Measurements from ENCODE around the gene ELAC1. TPM values are rescaled to one million over a fixed set of nuclear protein-coding genes. Genes with fewer than 3 reads are reported as not detected.

ELAC1 gene
- total RNA-seq, 4 donors from 2014 or later = 1.6 to 13.7 (median 4.0) TPM

DNA sequence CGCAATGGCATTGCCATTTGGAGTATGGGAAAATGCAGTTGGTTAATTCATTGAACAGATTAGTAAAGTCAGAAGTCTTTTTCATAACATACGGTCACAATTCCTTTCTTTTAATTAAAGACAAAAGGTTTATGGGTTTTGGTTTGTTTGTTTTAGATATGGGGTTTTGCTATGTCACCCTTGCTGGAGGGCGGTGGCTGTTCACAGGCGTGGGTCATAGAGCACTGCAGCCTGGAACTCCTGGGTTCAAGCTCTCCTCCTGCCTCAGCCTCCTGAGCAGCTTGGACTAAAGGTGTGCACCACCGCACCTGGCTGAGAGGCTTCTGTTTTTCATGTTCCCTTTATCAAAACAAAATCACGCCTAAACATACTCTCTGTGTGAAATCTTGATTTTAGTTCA, 18.7 kb upstream of the ELAC1 start:
- in situ Hi-C loops (cut with MboI; ENCODE audit: low sequenced_read_pairs in 4 of 4) = no loop called here
- intact Hi-C loops (cut with DNase I; ENCODE audit: low total_unique reads) = no loop called here
- Histone ChIP-seq H3K36me3 (peaks cover 0 to 12% of the 10 kb centered on the region in 2 donors), H3K27ac (no peak overlapping the region), H3K4me3 (no peak overlapping the region), H3K27me3 (no peaks in the 10 kb centered on the region), H3K4me1 (no peaks in the 10 kb centered on the region), H3K9me3 (no peaks in the 10 kb centered on the region)
- ATAC-seq (no peak), DNase-seq (no peak)
- TF ChIP-seq CTCF (IDR thresholded peaks at IDR 0.05 in 4 of 5, conservative IDR thresholded peaks at IDR 0.05 in 1 of 5) = no peak

GRCh38 chr18:50950626-50951025, 17.2 kb upstream of the ELAC1 start:
- Histone ChIP-seq H3K27ac (no peak overlapping the region), H3K27me3 (no peaks in the 10 kb centered on the region), H3K4me1 (no peaks in the 10 kb centered on the region), H3K36me3 (peaks cover 0 to 3% of the 10 kb centered on the region in 2 donors), H3K9me3 (no peaks in the 10 kb centered on the region), H3K4me3 (no peak overlapping the region)
- in situ Hi-C loops (cut with MboI; ENCODE audit: low sequenced_read_pairs in 4 of 4) = loop anchor here in 1 of 4 donors (25.0 kb wide), 1 partner anchor 237 kb away; the partner anchor contains the start of gene MEX3C
- ATAC-seq (no peak), DNase-seq (no peak)
- no peak for TF ChIP-seq POLR2A (IDR thresholded peaks at IDR 0.05)
- TF ChIP-seq CTCF (IDR thresholded peaks at IDR 0.05 in 4 of 5, conservative IDR thresholded peaks at IDR 0.05 in 1 of 5) = no peak
- intact Hi-C loops (cut with DNase I; ENCODE audit: low total_unique reads) = no loop called here

DNA sequence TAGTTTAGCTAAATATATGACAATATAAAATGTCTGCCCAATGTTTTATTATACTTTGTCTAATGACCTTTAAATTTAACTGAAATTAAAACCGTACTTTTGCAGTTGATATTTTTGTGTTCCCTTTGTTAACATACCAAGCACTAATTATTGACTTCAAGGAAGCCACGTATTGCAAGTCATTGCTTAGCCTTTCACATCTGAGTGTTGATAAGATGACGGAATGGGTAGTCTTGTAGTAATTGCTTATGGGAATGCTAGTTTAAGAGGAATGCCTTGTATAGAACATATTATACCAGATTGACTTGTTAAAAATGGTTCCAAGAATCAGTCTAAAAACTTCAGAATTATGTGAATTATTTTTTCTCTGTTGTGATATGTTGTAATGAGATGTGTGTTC, 14.0 kb upstream of the ELAC1 start:
- no peak overlapping the region for H3K4me3 ChIP-seq
- H3K4me1 ChIP-seq = no peaks in the 10 kb centered on the region
- no peak overlapping the region for H3K27ac ChIP-seq
- no peaks in the 10 kb centered on the region for H3K27me3 ChIP-seq
- H3K9me3 ChIP-seq = no peaks in the 10 kb centered on the region
- in situ Hi-C loops (cut with MboI; ENCODE audit: low sequenced_read_pairs in 4 of 4) (loop anchor here in 1 of 4 donors (25.0 kb wide), 1 partner anchor 233 kb away; the partner anchor contains the start of gene MEX3C), intact Hi-C loops (cut with DNase I; ENCODE audit: low total_unique reads) (no loop called here)
- ATAC-seq (no peak), DNase-seq (no peak)
- TF ChIP-seq CTCF (IDR thresholded peaks at IDR 0.05 in 4 of 5, conservative IDR thresholded peaks at IDR 0.05 in 1 of 5) = no peak
- no peak for TF ChIP-seq POLR2A (IDR thresholded peaks at IDR 0.05)
- H3K36me3 ChIP-seq = no peaks in the 10 kb centered on the region

- Histone ChIP-seq H3K27me3 (no peaks in the 10 kb centered on the region), H3K4me3 (no peak overlapping the region), H3K36me3 (no peaks in the 10 kb centered on the region), H3K27ac (no peak overlapping the region), H3K9me3 (no peaks in the 10 kb centered on the region), H3K4me1 (no peaks in the 10 kb centered on the region)
- intact Hi-C loops (cut with DNase I; ENCODE audit: low total_unique reads) = no loop called here
- no peak for TF ChIP-seq CTCF (IDR thresholded peaks at IDR 0.05 in 4 of 5, conservative IDR thresholded peaks at IDR 0.05 in 1 of 5)
- TF ChIP-seq POLR2A (IDR thresholded peaks at IDR 0.05) = no peak
- ATAC-seq (no peak), DNase-seq (no peak)
- in situ Hi-C loops (cut with MboI; ENCODE audit: low sequenced_read_pairs in 4 of 4) = loop anchor here in 1 of 4 donors (25.0 kb wide), 1 partner anchor 232 kb away; the partner anchor contains the start of gene MEX3C
Observed at GRCh38 chr18:50955253-50955652, 12.6 kb upstream of the ELAC1 start.

DNA sequence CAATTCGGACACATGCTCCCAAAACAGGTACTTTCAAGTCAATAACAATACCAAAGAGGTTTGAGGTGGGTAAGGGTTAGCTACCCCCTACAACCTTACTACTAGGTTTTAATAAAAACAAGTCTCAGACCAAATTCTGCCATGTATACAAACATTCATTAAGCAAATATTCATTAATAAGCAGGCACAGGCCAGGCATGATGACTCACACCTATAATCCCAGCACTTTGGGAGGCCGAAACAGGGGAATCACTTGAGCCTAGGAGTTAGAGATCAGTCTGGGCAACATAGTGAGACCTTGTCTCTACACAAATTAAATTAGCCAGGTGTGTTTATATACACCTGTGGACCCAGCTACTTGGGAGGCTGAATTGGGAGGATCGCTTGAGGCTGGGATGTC, 11.7 kb upstream of the ELAC1 start:
- H3K9me3 ChIP-seq = no peaks in the 10 kb centered on the region
- no peak overlapping the region for H3K27ac ChIP-seq
- no peaks in the 10 kb centered on the region for H3K4me1 ChIP-seq
- no peak for TF ChIP-seq POLR2A (IDR thresholded peaks at IDR 0.05)
- TF ChIP-seq CTCF (IDR thresholded peaks at IDR 0.05 in 4 of 5, conservative IDR thresholded peaks at IDR 0.05 in 1 of 5) = no peak
- no peak overlapping the region for H3K4me3 ChIP-seq
- intact Hi-C loops (cut with DNase I; ENCODE audit: low total_unique reads) = no loop called here
- no peak for ATAC-seq
- no peaks in the 10 kb centered on the region for H3K27me3 ChIP-seq
- no peak for DNase-seq
- H3K36me3 ChIP-seq = no peaks in the 10 kb centered on the region
- in situ Hi-C loops (cut with MboI; ENCODE audit: low sequenced_read_pairs in 4 of 4) = loop anchor here in 1 of 4 donors (25.0 kb wide), 1 partner anchor 231 kb away; the partner anchor contains the start of gene MEX3C
